HepG2 (cell line): ENCODE results near the gene SLC23A2. TPM values are rescaled to one million over a fixed set of nuclear protein-coding genes. Genes with fewer than 3 reads are reported as not detected.

ENCODE experiments used
- ASH2L ChIP-seq: fragments of 300-600, 200-600 bp; sonication (generic); IDR thresholded peaks from 2 replicates; pipeline ENCODE4 v1.7.0; 2017; ENCODE audit warnings: low read depth, mild to moderate bottlenecking, moderate library complexity, mixed read lengths, low read length; ENCODE audit not compliant: insufficient read length
- FOSL2 ChIP-seq: sonication (generic); formaldehyde crosslinking; IDR thresholded peaks from 2 replicates; pipeline ENCODE4 v1.4.0; 2020; ENCODE audit warnings: missing genetic modification reagents
- HOXA3 ChIP-seq: sonication (generic); formaldehyde crosslinking; IDR thresholded peaks from 2 replicates; pipeline ENCODE4 v1.5.0; 2020; ENCODE audit warnings: missing genetic modification reagents
- JUND ChIP-seq: sonication (generic); formaldehyde crosslinking; IDR thresholded peaks from 2 replicates; pipeline ENCODE4 v1.8.0; 2022; ENCODE audit warnings: mild to moderate bottlenecking, missing genetic modification reagents
- RFX5 ChIP-seq: IDR thresholded peaks from 2 replicates; pipeline ENCODE4 v1.6.1; 2011; ENCODE audit warnings: low read depth, low read length, improper control_type of control experiment
- SAP130 ChIP-seq: IDR thresholded peaks from 2 replicates; pipeline ENCODE4 v1.6.1; 2016; ENCODE audit warnings: low read depth
- SMYD3 ChIP-seq: sonication (generic); formaldehyde crosslinking; IDR thresholded peaks from 2 replicates; pipeline ENCODE4 v1.8.1; 2023; ENCODE audit warnings: mild to moderate bottlenecking, missing genetic modification reagents
- TFDP1 ChIP-seq: IDR thresholded peaks from 2 replicates; pipeline ENCODE4 v1.6.1; 2016; ENCODE audit warnings: missing compliant biosample characterization, missing genetic modification reagents, borderline replicate concordance
- TIGD3 ChIP-seq: sonication (generic); formaldehyde crosslinking; IDR thresholded peaks from 2 replicates; pipeline ENCODE4 v1.5.1; 2020; ENCODE audit warnings: mild to moderate bottlenecking, missing genetic modification reagents, borderline replicate concordance
- ZMYM2 ChIP-seq: sonication (generic); formaldehyde crosslinking; IDR thresholded peaks from 2 replicates; pipeline ENCODE4 v1.8.0; 2022; ENCODE audit warnings: mild to moderate bottlenecking, missing genetic modification reagents
- ZNF317 ChIP-seq: sonication (generic); formaldehyde crosslinking; IDR thresholded peaks from 2 replicates; pipeline ENCODE4 v1.5.0; 2020; ENCODE audit warnings: mild to moderate bottlenecking, missing genetic modification reagents
- ZNF343 ChIP-seq: sonication (generic); formaldehyde crosslinking; IDR thresholded peaks from 2 replicates; pipeline ENCODE4 v1.4.0; 2020; ENCODE audit warnings: mild to moderate bottlenecking, missing genetic modification reagents
- ZNF558 ChIP-seq: sonication (generic); formaldehyde crosslinking; IDR thresholded peaks from 2 replicates; pipeline ENCODE4 v1.9.0; 2022; ENCODE audit warnings: mild to moderate bottlenecking, missing genetic modification reagents, borderline replicate concordance
- ZNF749 ChIP-seq: sonication (generic); formaldehyde crosslinking; IDR thresholded peaks from 2 replicates; pipeline ENCODE4 v1.8.0; 2022; ENCODE audit warnings: mild to moderate bottlenecking, missing genetic modification reagents, moderate library complexity, borderline replicate concordance
- ZNF781 ChIP-seq: sonication (generic); formaldehyde crosslinking; IDR thresholded peaks from 2 replicates; pipeline ENCODE4 v1.5.1; 2020; ENCODE audit warnings: borderline replicate concordance, mild to moderate bottlenecking, missing genetic modification reagents; ENCODE audit errors: not compliant biosample characterization
- ZNF878 ChIP-seq: sonication (generic); formaldehyde crosslinking; IDR thresholded peaks from 2 replicates; pipeline ENCODE4 v1.8.1; 2023; ENCODE audit warnings: mild to moderate bottlenecking, missing genetic modification reagents, moderate library complexity
- ZSCAN22 ChIP-seq: sonication (generic); formaldehyde crosslinking; IDR thresholded peaks from 2 replicates; pipeline ENCODE4 v1.4.0; 2020; ENCODE audit warnings: mild to moderate bottlenecking, missing genetic modification reagents
- polyA plus RNA-seq, 8 experiments: library from polyadenylated mRNA; depleted of rRNA in 3 of 8; stranded (reverse) in 7 of 8; unstranded in 1 of 8; fragments of >200 nt; fragmentation: Illumina TruSeq in 4 of 8; extraction: Trizol in 4 of 8; gene quantifications; 2 replicates each; pipeline versions ENCODE4 v1.2.1 to v1.2.3, GENCODE V29; 2011 to 2016; ENCODE audit warnings: low read depth in 4 of 8, missing spikeins in 1 of 8, mixed read lengths in 1 of 8; ENCODE audit not compliant: insufficient read depth in 1 of 8
- total RNA-seq, 5 experiments: library from RNA; depleted of rRNA; stranded (reverse); fragments of >200 nt; fragmentation: Illumina TruSeq; extraction: Trizol; gene quantifications; 2 replicates each; pipeline ENCODE4 v1.2.3, GENCODE V29; 2016; ENCODE audit warnings: low read depth in 1 of 5
- TF ChIP-seq, protein P1 (sequence below), 2 experiments: IDR thresholded peaks; 2 replicates each; pipeline ENCODE4 v1.6.1; 2011 to 2012; ENCODE audit warnings: low read length in 2 of 2, borderline replicate concordance in 1 of 2, low read depth in 1 of 2, mild to moderate bottlenecking in 1 of 2, moderate library complexity in 1 of 2

SLC23A2 gene
- total and polyA plus RNA-seq, 2 of the 13 experiments (the other 11 are each of a cell fraction or from before 2014, with no cell fraction given) = 42.2 to 51.2 TPM

DNA sequence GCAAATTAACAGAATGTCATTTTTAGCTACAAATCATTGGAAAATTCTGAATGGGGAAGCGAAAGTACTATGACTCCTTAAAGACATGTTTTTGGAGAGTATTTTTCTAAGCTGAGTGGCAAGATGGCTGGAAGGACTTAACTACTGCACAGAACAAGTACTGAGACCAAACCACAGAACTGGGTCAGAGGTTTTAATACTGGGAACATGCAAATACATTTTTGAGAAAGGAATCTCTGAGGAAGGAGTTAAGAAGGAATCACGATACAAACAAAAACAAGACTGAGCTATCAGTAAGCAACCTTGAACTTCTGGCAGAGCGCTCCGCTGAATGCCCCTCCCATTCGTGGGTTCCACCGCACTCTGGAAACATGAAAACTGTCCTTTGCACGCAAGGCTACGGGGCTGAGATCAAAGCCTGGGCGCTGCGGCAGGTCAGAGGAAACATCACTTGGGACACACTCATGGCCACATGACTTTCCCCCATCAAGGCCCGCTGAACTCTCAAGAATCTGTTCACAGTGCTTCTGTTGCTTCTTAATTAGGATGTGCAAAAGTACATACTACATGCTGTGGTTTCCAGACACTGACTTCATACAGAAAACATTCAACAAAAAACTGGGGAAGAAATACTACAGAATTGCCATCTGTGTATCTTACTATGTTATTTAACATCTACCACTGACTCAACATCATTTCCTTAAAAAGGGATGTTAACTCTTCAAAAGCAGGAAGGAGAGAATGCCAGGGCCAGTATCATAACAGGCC lies 27.8 kb downstream of the SLC23A2 start (continued):
- TF ChIP-seq ASH2L (peak; percentile 94), ZNF317 (CRISPR knock-in tag) (peak; percentile 91), ZNF749 (CRISPR knock-in tag) (no peak), TIGD3 (CRISPR knock-in tag) (no peak), ZNF878 (CRISPR knock-in tag) (peak; percentile 92), HOXA3 (CRISPR knock-in tag) (peak; percentile 98), RFX5 (no peak), ZSCAN22 (peak; percentile 42; the same call in 1 of the 2 replicates), TFDP1 (CRISPR knock-in tag) (peak; percentile 66; the same call in 1 of the 2 replicates), ZMYM2 (CRISPR knock-in tag) (peak; percentile 91), ZNF558 (CRISPR knock-in tag) (no peak), ZNF343 (CRISPR knock-in tag) (peak; percentile 66; the same call in 1 of the 2 replicates), SAP130 (peak; percentile 99), SMYD3 (CRISPR knock-in tag) (peak; percentile 95), JUND (CRISPR knock-in tag) (peak; percentile 56; the same call in 1 of the 2 replicates), ZNF781 (CRISPR knock-in tag) (peak; percentile 56), FOSL2 (peak; percentile 94)
- TF ChIP-seq, protein P1, sequence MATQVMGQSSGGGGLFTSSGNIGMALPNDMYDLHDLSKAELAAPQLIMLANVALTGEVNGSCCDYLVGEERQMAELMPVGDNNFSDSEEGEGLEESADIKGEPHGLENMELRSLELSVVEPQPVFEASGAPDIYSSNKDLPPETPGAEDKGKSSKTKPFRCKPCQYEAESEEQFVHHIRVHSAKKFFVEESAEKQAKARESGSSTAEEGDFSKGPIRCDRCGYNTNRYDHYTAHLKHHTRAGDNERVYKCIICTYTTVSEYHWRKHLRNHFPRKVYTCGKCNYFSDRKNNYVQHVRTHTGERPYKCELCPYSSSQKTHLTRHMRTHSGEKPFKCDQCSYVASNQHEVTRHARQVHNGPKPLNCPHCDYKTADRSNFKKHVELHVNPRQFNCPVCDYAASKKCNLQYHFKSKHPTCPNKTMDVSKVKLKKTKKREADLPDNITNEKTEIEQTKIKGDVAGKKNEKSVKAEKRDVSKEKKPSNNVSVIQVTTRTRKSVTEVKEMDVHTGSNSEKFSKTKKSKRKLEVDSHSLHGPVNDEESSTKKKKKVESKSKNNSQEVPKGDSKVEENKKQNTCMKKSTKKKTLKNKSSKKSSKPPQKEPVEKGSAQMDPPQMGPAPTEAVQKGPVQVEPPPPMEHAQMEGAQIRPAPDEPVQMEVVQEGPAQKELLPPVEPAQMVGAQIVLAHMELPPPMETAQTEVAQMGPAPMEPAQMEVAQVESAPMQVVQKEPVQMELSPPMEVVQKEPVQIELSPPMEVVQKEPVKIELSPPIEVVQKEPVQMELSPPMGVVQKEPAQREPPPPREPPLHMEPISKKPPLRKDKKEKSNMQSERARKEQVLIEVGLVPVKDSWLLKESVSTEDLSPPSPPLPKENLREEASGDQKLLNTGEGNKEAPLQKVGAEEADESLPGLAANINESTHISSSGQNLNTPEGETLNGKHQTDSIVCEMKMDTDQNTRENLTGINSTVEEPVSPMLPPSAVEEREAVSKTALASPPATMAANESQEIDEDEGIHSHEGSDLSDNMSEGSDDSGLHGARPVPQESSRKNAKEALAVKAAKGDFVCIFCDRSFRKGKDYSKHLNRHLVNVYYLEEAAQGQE (IDR thresholded peaks at IDR 0.05; ENCODE audit: borderline replicate concordance in 1 of 2, low read depth in 1 of 2, low read length in 2 of 2) = peak in 1 of 2 experiments; percentile 41; a peak in 1 of 4 replicates
